Spleen (tissue), 11 donors: Measurements from ENCODE around the gene H19. TPM values are rescaled to one million over a fixed set of nuclear protein-coding genes. Genes with fewer than 3 reads are reported as not detected.

Experiments used
- DNase-seq: peaks from one replicate; pipeline ENCODE4 v3.0.0-alpha.2; 2020
- H3K27ac ChIP-seq, 8 donors: fragments of 200-600 bp; sonication (generic) in 7 of 8; 1 replicate in 4 of 8; 2 replicates in 4 of 8; pipeline versions ENCODE4 v1.5.0 to v1.8.0; 2016 to 2021; ENCODE audit warnings: inconsistent platforms in 4 of 8, mild to moderate bottlenecking in 4 of 8, moderate library complexity in 1 of 8
- H3K27me3 ChIP-seq, 7 donors: fragments of 200-600 bp; sonication (generic) in 6 of 7; replicated peaks in 1 of 7; 1 replicate in 4 of 7; 2 replicates in 3 of 7; pipeline versions ENCODE4 v1.5.0 to v1.8.0; 2016 to 2021; ENCODE audit warnings: inconsistent platforms in 3 of 7, mild to moderate bottlenecking in 1 of 7
- H3K36me3 ChIP-seq, 6 donors: fragments of 200-600 bp; sonication (generic) in 5 of 6; 1 replicate in 4 of 6; 2 replicates in 2 of 6; pipeline versions ENCODE4 v1.5.0 to v1.8.0; 2016 to 2021; ENCODE audit warnings: inconsistent platforms in 2 of 6
- H3K4me1 ChIP-seq, 6 donors: fragments of 200-600 bp; sonication (generic) in 5 of 6; 1 replicate in 3 of 6; 2 replicates in 3 of 6; pipeline versions ENCODE4 v1.5.0 to v1.8.0; 2016 to 2021; ENCODE audit warnings: inconsistent platforms in 3 of 6
- H3K4me3 ChIP-seq, 8 donors: fragments of 200-600 bp; sonication (generic) in 7 of 8; 1 replicate in 4 of 8; 2 replicates in 4 of 8; pipeline versions ENCODE4 v1.5.0 to v1.8.0; 2016 to 2021; ENCODE audit warnings: inconsistent platforms in 4 of 8, mild to moderate bottlenecking in 4 of 8, moderate library complexity in 2 of 8
- H3K9me3 ChIP-seq, 8 donors: fragments of 200-600 bp; sonication (generic) in 7 of 8; 1 replicate in 4 of 8; 2 replicates in 4 of 8; pipeline versions ENCODE4 v1.5.0 to v1.8.0; 2016 to 2021; ENCODE audit warnings: inconsistent platforms in 4 of 8
- POLR2AphosphoS5 ChIP-seq, 3 donors: sonication (generic); formaldehyde crosslinking; IDR thresholded peaks; one replicate each; pipeline ENCODE4 v1.5.1; 2017; ENCODE audit warnings: antibody characterized with exemption in 3 of 3
- WGBS, 5 donors: extraction: QIAGEN DNeasy Blood & Tissue Kit in 3 of 5; methylation state at CpG; one replicate each; pipeline versions ENCODE4 v1.1.5 to v1.1.7; 2013 to 2018; 5-methylcytosine and 5-hydroxymethylcytosine counted together
- intact Hi-C: fragments of 100-400 bp; cut with DNase I; formaldehyde crosslinking; loops from one replicate; pipeline ENCODE4 v1.15.0; 2023; ENCODE audit warnings: low total_unique reads
- polyA plus RNA-seq, 3 donors: library from polyadenylated mRNA; stranded (reverse); fragments of 200-250 nt; gene quantifications; one replicate each; pipeline ENCODE4 v1.2.1, GENCODE V29; 2013
- small RNA-seq, 4 donors: library from RNA; depleted of rRNA; stranded (forward); fragments of <200 nt; gene quantifications; one replicate each; pipeline ENCODE3, GENCODE V24; 2016
- total RNA-seq, 7 donors: library from RNA; depleted of rRNA in 3 of 7; stranded (reverse); fragments of >200 nt in 3 of 7; fragmentation: NEBNext Ultra II Directional in 4 of 7; extraction: Animal tissue kit (Norgen Biotek cat#: 25700) in 4 of 7; gene quantifications; one replicate each; pipeline versions ENCODE4 v1.1.0 to v1.2.1, GENCODE V29; 2016 to 2021
- TF ChIP-seq, protein P1 (sequence below), 11 experiments: fragments of 200-600 bp in 7 of 11; fragments of 450-650 bp in 4 of 11; sonication (generic) in 4 of 11; IDR thresholded peaks in 8 of 11; conservative IDR thresholded peaks in 3 of 11; 1 replicate in 7 of 11; 2 replicates in 4 of 11; pipeline versions ENCODE4 v1.4.0 to v1.8.0; 2016 to 2021; ENCODE audit warnings: antibody characterized with exemption in 11 of 11, inconsistent platforms in 4 of 11, mild to moderate bottlenecking in 1 of 11
- donor health status: healthy with polysubstance abuse.
- donor health status: DM: no; HTN: no; CAD: no; lungs with moderate emphysema.
- donor health status: DM: no; HTN: no; CAD: no.
- donor health status: Bipolar disorder and iron deficiency.
- donor health status: healthy.
- donor health status: DM: no; HTN: no; CAD: no.
- donor health status: DM: yes; HTN: yes; CAD: no.

H19 gene
- total and polyA plus RNA-seq, 10 donors: 10.1 to 620 (median 90.3) TPM

DNA sequence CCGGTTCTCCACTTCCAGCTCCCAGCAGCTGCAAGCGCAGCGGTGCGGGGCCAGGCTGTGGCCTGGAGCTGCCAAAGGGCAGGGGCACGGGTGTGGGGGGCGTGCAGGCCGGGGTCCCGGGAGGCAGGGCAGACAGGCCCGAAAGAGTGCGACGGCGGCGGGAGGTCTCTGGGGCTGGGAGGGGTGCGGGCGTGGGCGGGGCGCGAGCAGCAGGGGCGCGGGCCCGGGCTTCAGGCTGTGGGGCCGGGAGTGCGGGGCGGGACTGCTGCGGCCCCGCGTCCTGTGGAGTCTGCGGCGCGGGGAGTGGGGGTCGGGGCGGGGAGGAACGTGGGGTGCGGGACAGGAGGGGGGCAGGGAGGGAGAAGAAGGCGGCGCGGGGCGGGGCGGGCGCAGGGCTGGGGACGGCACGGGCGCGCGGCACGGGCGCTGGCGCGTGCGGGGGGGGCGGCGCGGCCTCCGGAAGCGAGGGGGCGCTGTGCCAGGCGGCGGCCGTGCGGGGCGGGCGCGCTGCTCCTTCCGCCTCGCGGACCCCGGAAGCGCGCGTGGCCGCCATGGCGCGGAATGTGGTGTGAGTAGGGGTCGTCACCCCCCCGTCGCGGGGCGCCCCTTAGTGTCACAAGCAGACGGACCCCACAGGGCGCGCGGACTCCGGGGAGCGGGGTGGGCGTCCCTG lies 50.7 kb downstream of the H19 start, which contains the start of gene MRPL23:
Gene MRPL23, plus strand, starts transcription at position 521 of the 673 bp plus-strand sequence. Its CDS starts 31 bp downstream, at position 552.
- 0% methylated on average over 19 of the region's 85 CpGs; no CpG with 5 or more reads in 4 of the 5 donors for WGBS, 5 donors
- H3K9me3 ChIP-seq: no peaks in the 10 kb centered on the region
- peak; percentile 68 for DNase-seq
- TF ChIP-seq, protein P1, sequence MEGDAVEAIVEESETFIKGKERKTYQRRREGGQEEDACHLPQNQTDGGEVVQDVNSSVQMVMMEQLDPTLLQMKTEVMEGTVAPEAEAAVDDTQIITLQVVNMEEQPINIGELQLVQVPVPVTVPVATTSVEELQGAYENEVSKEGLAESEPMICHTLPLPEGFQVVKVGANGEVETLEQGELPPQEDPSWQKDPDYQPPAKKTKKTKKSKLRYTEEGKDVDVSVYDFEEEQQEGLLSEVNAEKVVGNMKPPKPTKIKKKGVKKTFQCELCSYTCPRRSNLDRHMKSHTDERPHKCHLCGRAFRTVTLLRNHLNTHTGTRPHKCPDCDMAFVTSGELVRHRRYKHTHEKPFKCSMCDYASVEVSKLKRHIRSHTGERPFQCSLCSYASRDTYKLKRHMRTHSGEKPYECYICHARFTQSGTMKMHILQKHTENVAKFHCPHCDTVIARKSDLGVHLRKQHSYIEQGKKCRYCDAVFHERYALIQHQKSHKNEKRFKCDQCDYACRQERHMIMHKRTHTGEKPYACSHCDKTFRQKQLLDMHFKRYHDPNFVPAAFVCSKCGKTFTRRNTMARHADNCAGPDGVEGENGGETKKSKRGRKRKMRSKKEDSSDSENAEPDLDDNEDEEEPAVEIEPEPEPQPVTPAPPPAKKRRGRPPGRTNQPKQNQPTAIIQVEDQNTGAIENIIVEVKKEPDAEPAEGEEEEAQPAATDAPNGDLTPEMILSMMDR (IDR thresholded peaks at IDR 0.05 in 8 of 11, conservative IDR thresholded peaks at IDR 0.05 in 3 of 11): no peak
- TF ChIP-seq POLR2AphosphoS5 (IDR thresholded peaks at IDR 0.05): no peak
- H3K27ac ChIP-seq: no peak within 1 kb of the TSS
- H3K27me3 ChIP-seq: no peaks in the 10 kb centered on the region
- no peaks in the 10 kb centered on the region for H3K4me1 ChIP-seq
- intact Hi-C loops: no loop called here
- no peak within 1 kb of the TSS for H3K4me3 ChIP-seq
- H3K36me3 ChIP-seq: no peaks in the 10 kb centered on the region

Small RNA genes lying within 50 kb of the gene (small RNA-seq; reads per million reads assigned to genes)
- gene RF01972: 0 reads per million in 4 donors
- gene RF01973: 0 reads per million in 4 donors

Other genes starting within 250 kb of the H19 start
- gene IFITM10, start 247.2 kb downstream of the H19 start, total RNA-seq: 10 to 100 TPM in 2 of 7 donors, 1 to 10 TPM in 5; 6.7 to 41.6 (median 8.2) TPM
- gene IFITM10, start 247.2 kb downstream of the H19 start, polyA plus RNA-seq: 1 to 10 TPM in 2 of 3 donors, under 1 TPM in 1; 0.80 to 6.9 (median 2.4) TPM
- gene CTSD, start 233.9 kb downstream of the H19 start, total RNA-seq: 1,000 to 10,000 TPM in 2 of 7 donors, 100 to 1,000 TPM in 5; 653 to 1,234 (median 749) TPM
- gene CTSD, start 233.9 kb downstream of the H19 start, polyA plus RNA-seq: 1,000 to 10,000 TPM in 1 of 3 donors, 100 to 1,000 TPM in 2; 289 to 1,120 (median 418) TPM
- not detected for gene SYT8, start 162.9 kb downstream of the H19 start, total RNA-seq
- gene SYT8, start 162.9 kb downstream of the H19 start, polyA plus RNA-seq: under 1 TPM in 1 of 3 donors, not detected in 2; 0.83 TPM
- gene TNNI2, start 158.9 kb downstream of the H19 start, total RNA-seq: 1 to 10 TPM; 2.3 to 8.6 (median 5.2) TPM
- gene TNNI2, start 158.9 kb downstream of the H19 start, polyA plus RNA-seq: 10 to 100 TPM in 2 of 3 donors, 1 to 10 TPM in 1; 7.3 to 21.8 (median 13.0) TPM
- gene LSP1, start 144.8 kb downstream of the H19 start, total RNA-seq: 100 to 1,000 TPM; 227 to 422 (median 358) TPM
- 100 to 1,000 TPM; 136 to 350 (median 148) TPM for gene LSP1, start 144.8 kb downstream of the H19 start, polyA plus RNA-seq
- gene PRR33, start 105.9 kb downstream of the H19 start, total RNA-seq: not detected
- gene PRR33, start 105.9 kb downstream of the H19 start, polyA plus RNA-seq: under 1 TPM; 0.03 to 0.64 (median 0.20) TPM
- gene TNNT3, start 78.1 kb downstream of the H19 start, total RNA-seq: 1 to 10 TPM in 5 of 7 donors, under 1 TPM in 1, not detected in 1; 0.97 to 4.9 (median 1.9) TPM
- gene TNNT3, start 78.1 kb downstream of the H19 start, polyA plus RNA-seq: 1 to 10 TPM in 2 of 3 donors, under 1 TPM in 1; 0.64 to 4.4 (median 3.5) TPM
- 10 to 100 TPM; 32.5 to 75.2 (median 44.5) TPM for gene MRPL23, start 50.5 kb downstream of the H19 start, total RNA-seq
- 100 to 1,000 TPM in 2 of 3 donors, 10 to 100 TPM in 1; 58.7 to 160 (median 122) TPM for gene MRPL23, start 50.5 kb downstream of the H19 start, polyA plus RNA-seq
- gene IGF2, start 141.5 kb upstream of the H19 start, total RNA-seq: 10 to 100 TPM; 10.2 to 66.6 (median 25.7) TPM
- 1 to 10 TPM in 2 of 3 donors, under 1 TPM in 1; 0.74 to 9.8 (median 4.0) TPM for gene IGF2, start 141.5 kb upstream of the H19 start, polyA plus RNA-seq
- 1 to 10 TPM in 2 of 7 donors, not detected in 5; 1.3 to 1.5 TPM for gene INS, start 163.4 kb upstream of the H19 start, total RNA-seq
- 1 to 10 TPM; 1.3 to 2.4 (median 1.9) TPM for gene INS, start 163.4 kb upstream of the H19 start, polyA plus RNA-seq
- gene TH, start 174.0 kb upstream of the H19 start, total RNA-seq: 1 to 10 TPM in 1 of 7 donors, not detected in 6; 1.0 TPM
- under 1 TPM; 0.13 to 0.38 (median 0.15) TPM for gene TH, start 174.0 kb upstream of the H19 start, polyA plus RNA-seq